Endothelial cell of umbilical vein (primary cell): ENCODE measurements around the gene TMPRSS15. TPM values are rescaled to one million over a fixed set of nuclear protein-coding genes. Genes with fewer than 3 reads are reported as not detected.

Experiments used
- Bru-seq: library from RNA; stranded (reverse); fragments of 400-500 nt; gene quantifications from one replicate; lab custom pipeline; 2021; lab: Mats Ljungman, UMichigan
- BruChase-seq, 2 experiments: library from RNA; stranded (reverse); fragments of 400-500 nt; gene quantifications; one replicate each; lab custom pipeline; 2021; lab: Mats Ljungman, UMichigan
- BruUV-seq: library from RNA; stranded (reverse); fragments of 400-500 nt; replicated peaks from 2 replicates; lab custom pipeline; 2021; lab: Mats Ljungman, UMichigan
- CTCF ChIA-PET: fragments of 300-600, 350-600 bp; sonication (Branson Sonifier 250); formaldehyde crosslinking; loops from one replicate; lab custom pipeline; 2021; ENCODE audit warnings: antibody characterized with exemption, inconsistent platforms; lab: Charles Lee
- POLR2A ChIA-PET: fragments of 300-600, 350-600 bp; sonication (Branson Sonifier 250); formaldehyde crosslinking; loops from one replicate; lab custom pipeline; 2021; ENCODE audit warnings: antibody characterized with exemption, inconsistent platforms; lab: Charles Lee
- DNase-seq: peaks from one replicate; pipeline ENCODE4 v3.0.0-alpha.2; 2011; ENCODE audit warnings: low read depth, low spot score
- FAIRE-seq: peaks from 2 replicates; lab custom pipeline; 2011; peaks lifted over from hg19 to GRCh38; lab: Jason Lieb, UNC
- H2AFZ ChIP-seq: 2 replicates; pipeline ENCODE4 v1.6.0; 2012; ENCODE audit warnings: low read depth, low read length, control low read depth, inconsistent platforms
- H3K27ac ChIP-seq: 2 replicates; pipeline ENCODE4 v1.5.1; 2011; ENCODE audit warnings: low read depth, mild to moderate bottlenecking, control low read depth, low read length, moderate library complexity; ENCODE audit not compliant: insufficient read depth
- H3K27me3 ChIP-seq, 2 experiments: 2 replicates each; pipeline versions ENCODE4 v1.6.0 to v1.6.1; 2011; ENCODE audit warnings: low read length in 2 of 2, mixed read lengths in 1 of 2; ENCODE audit not compliant: control insufficient read depth in 2 of 2, insufficient read depth in 2 of 2
- H3K36me3 ChIP-seq, 2 experiments: 2 replicates in 1 of 2; 3 replicates in 1 of 2; pipeline ENCODE4 v1.5.1; 2011; ENCODE audit warnings: low read length in 2 of 2, mild to moderate bottlenecking in 1 of 2, moderate library complexity in 1 of 2; ENCODE audit not compliant: control insufficient read depth in 2 of 2, insufficient read depth in 2 of 2; ENCODE audit errors: extremely low read depth in 1 of 2
- H3K4me1 ChIP-seq: 3 replicates; pipeline ENCODE4 v1.5.1; 2011; ENCODE audit warnings: mild to moderate bottlenecking, low read length; ENCODE audit not compliant: control insufficient read depth, insufficient read depth; ENCODE audit errors: extremely low read depth
- H3K4me2 ChIP-seq: 2 replicates; pipeline ENCODE4 v1.6.1; 2011; ENCODE audit warnings: low read length, control low read depth, mixed read lengths; ENCODE audit not compliant: insufficient read depth
- H3K4me3 ChIP-seq, 3 experiments: fragments of 200-600 bp in 1 of 3; sonication (generic), shearing (Covaris generic) in 1 of 3; replicated peaks in 1 of 3; 2 replicates each; pipeline ENCODE4 v1.5.1; 2011 to 2016; ENCODE audit warnings: control low read depth in 3 of 3, low read length in 3 of 3, mild to moderate bottlenecking in 2 of 3, inconsistent platforms in 1 of 3, low read depth in 1 of 3, moderate library complexity in 1 of 3; ENCODE audit not compliant: insufficient read depth in 1 of 3
- H3K79me2 ChIP-seq: 2 replicates; pipeline ENCODE4 v1.6.0; 2012; ENCODE audit warnings: low read length, inconsistent platforms; ENCODE audit not compliant: control insufficient read depth, insufficient read depth
- H3K9ac ChIP-seq: replicated peaks from 2 replicates; pipeline ENCODE3; 2011; ENCODE audit warnings: low read length, control low read depth; ENCODE audit not compliant: insufficient read depth; ENCODE audit errors: extremely low read depth
- H3K9me1 ChIP-seq: replicated peaks from 3 replicates; pipeline ENCODE4 v1.6.0; 2011; ENCODE audit warnings: mild to moderate bottlenecking, low read length; ENCODE audit not compliant: control insufficient read depth, insufficient read depth; ENCODE audit errors: extremely low read depth
- H3K9me3 ChIP-seq: replicated peaks from 2 replicates; pipeline ENCODE4 v1.5.1; 2012; ENCODE audit warnings: low read length, inconsistent platforms; ENCODE audit not compliant: control insufficient read depth, insufficient read depth
- H4K20me1 ChIP-seq: replicated peaks from 2 replicates; pipeline ENCODE3; 2011; ENCODE audit warnings: mild to moderate bottlenecking, low read length; ENCODE audit not compliant: control insufficient read depth, insufficient read depth; ENCODE audit errors: extremely low read depth
- CTCF ChIP-seq, 2 donors: IDR thresholded peaks; 1 replicate in 1 of 2; 2 replicates in 1 of 2; pipeline ENCODE4 v1.5.1; 2011; ENCODE audit warnings: low read length in 2 of 2, mild to moderate bottlenecking in 2 of 2, moderate library complexity in 2 of 2, control low read depth in 1 of 2, inconsistent platforms in 1 of 2, low read depth in 1 of 2; ENCODE audit not compliant: insufficient read depth in 1 of 2; ENCODE audit errors: extremely low read depth in 1 of 2
- EZH2 ChIP-seq: IDR thresholded peaks from 2 replicates; pipeline ENCODE4 v1.6.1; 2012; ENCODE audit warnings: borderline replicate concordance, low read depth, mild to moderate bottlenecking, moderate library complexity, low read length, inconsistent platforms; ENCODE audit not compliant: severe bottlenecking
- FOS ChIP-seq: IDR thresholded peaks from 2 replicates; pipeline ENCODE4 v1.6.1; 2011; ENCODE audit warnings: mild to moderate bottlenecking, low read length, moderate library complexity, borderline replicate concordance; ENCODE audit not compliant: insufficient read depth
- GATA2 ChIP-seq: IDR thresholded peaks from 2 replicates; pipeline ENCODE4 v1.7.0; 2011; ENCODE audit warnings: low read depth, mild to moderate bottlenecking, moderate library complexity, mixed read lengths, low read length; ENCODE audit not compliant: insufficient read length, insufficient read depth
- JUN ChIP-seq: IDR thresholded peaks from 2 replicates; pipeline ENCODE4 v1.6.1; 2011; ENCODE audit warnings: borderline replicate concordance, low read depth; ENCODE audit not compliant: insufficient read length, insufficient read depth
- MAX ChIP-seq: IDR thresholded peaks from 2 replicates; pipeline ENCODE4 v1.6.1; 2011; ENCODE audit not compliant: insufficient read depth, insufficient read length
- MYC ChIP-seq: IDR thresholded peaks from one replicate; pipeline ENCODE4 v1.6.1; 2011; ENCODE audit warnings: mild to moderate bottlenecking, low read depth, low read length
- POLR2A ChIP-seq: IDR thresholded peaks from 2 replicates; pipeline ENCODE4 v1.6.1; 2012; ENCODE audit warnings: low read depth, mild to moderate bottlenecking, control low read depth, low read length
- POLR2AphosphoS5 ChIP-seq: IDR thresholded peaks from 2 replicates; pipeline ENCODE4 v1.6.1; 2012; ENCODE audit warnings: low read depth, mild to moderate bottlenecking, control low read depth, low read length, moderate library complexity; ENCODE audit not compliant: insufficient read depth
- dilution Hi-C: fragments of 300-500 bp; cut with MboI; formaldehyde crosslinking; loops from one replicate; pipeline ENCODE4 v1.15.0; 2019; ENCODE audit warnings: low sequenced_read_pairs; ENCODE audit not compliant: extremely low pct_ligation_motif_present
- intact Hi-C: fragments of 100-400 bp; cut with micrococcal nuclease; formaldehyde crosslinking; loops from one replicate; pipeline ENCODE4 v1.10.0; 2022
- long read RNA-seq: library from polyadenylated mRNA; stranded (forward); transcript quantifications from one replicate; pipeline ENCODE4 v2.0.0, GENCODE V29; 2021
- polyA minus RNA-seq, 3 experiments: library from RNA; depleted of rRNA, polyadenylated mRNA; stranded (reverse); fragments of >200 nt; gene quantifications; 1 replicate in 1 of 3; 2 replicates in 2 of 3; pipeline ENCODE4 v1.2.3, GENCODE V29; 2011
- polyA plus RNA-seq, 4 experiments: library from polyadenylated mRNA; depleted of rRNA in 3 of 4; stranded (reverse) in 3 of 4; unstranded in 1 of 4; fragments of >200 nt; gene quantifications; 2 replicates each; pipeline versions ENCODE4 v1.2.1 to v1.2.3, GENCODE V29; 2011 to 2012; ENCODE audit warnings: missing spikeins in 1 of 4
- total RNA-seq: library from RNA; stranded (reverse); gene quantifications from 2 replicates; pipeline ENCODE4 v1.2.3, GENCODE V29; 2021

The TMPRSS15 gene
- not detected in 2 replicates for total RNA-seq
- not detected in 2 replicates for polyA plus RNA-seq
- not detected in 2 replicates for polyA plus RNA-seq (2011; cell fraction: cytosol; rRNA removed)
- not detected in 2 replicates for polyA plus RNA-seq (2011; cell fraction: nucleus; rRNA removed)
- polyA plus RNA-seq (2012): not detected in 2 replicates
- polyA minus RNA-seq: not detected in 2 replicates
- polyA minus RNA-seq (2011; cell fraction: cytosol; rRNA and poly(A)+ RNA removed): 4.9 TPM
- polyA minus RNA-seq (2011; cell fraction: nucleus; rRNA and poly(A)+ RNA removed): not detected in 2 replicates
- not detected for Bru-seq, nascent RNA
- percentile 1 among the genes with signal in this experiment for BruChase-seq, experiment 1, labeled RNA remaining after a 6-hour chase
- BruChase-seq, experiment 2, labeled RNA remaining after a 2-hour chase: not detected
- long read RNA-seq: 0 reads

GRCh38 chr21:18403735-18404450 lies at the start of gene TMPRSS15:
Gene TMPRSS15 (minus strand): TSS chr21:18403785. CDS start chr21:18403622, 163 bp downstream.
- ChIA-PET CTCF (no interaction called here), POLR2A (no interaction called here)
- H4K20me1 ChIP-seq: no peaks in the 10 kb centered on the region
- no peaks in the 10 kb centered on the region for H3K79me2 ChIP-seq
- H3K4me1 ChIP-seq: no peaks in the 10 kb centered on the region
- H3K9me1 ChIP-seq: no peaks in the 10 kb centered on the region
- intact Hi-C loops: no loop called here
- no peak within 1 kb of the TSS for H3K27ac ChIP-seq
- no peak for DNase-seq
- TF ChIP-seq FOS (no peak), MYC (no peak), MAX (no peak), POLR2A (no peak), GATA2 (no peak), CTCF (IDR thresholded peaks at IDR 0.05; ENCODE audit: extremely low read depth in 1 of 2, insufficient read depth in 1 of 2, low read depth in 1 of 2, low read length in 2 of 2) (no peak), POLR2AphosphoS5 (no peak), JUN (no peak), EZH2 (no peak)
- dilution Hi-C loops: no loop called here
- H3K4me3 ChIP-seq: no peak within 1 kb of the TSS
- no TSS peak for BruUV-seq
- no peak within 1 kb of the TSS for H3K4me2 ChIP-seq
- H3K9me3 ChIP-seq: no peaks in the 10 kb centered on the region
- H2AFZ ChIP-seq: no peak within 1 kb of the TSS
- no peaks in the 10 kb centered on the region for H3K36me3 ChIP-seq
- no peak within 1 kb of the TSS for H3K9ac ChIP-seq
- no peak for FAIRE-seq
- no peaks in the 10 kb centered on the region for H3K27me3 ChIP-seq
